OCI-LY3 (cell line): Measurements from ENCODE around the gene THAP12.

Experiments
- H2AFZ ChIP-seq: fragments of 200-600, 300-600 bp; shearing (Covaris generic); 2 replicates; pipeline ENCODE4 v1.6.0; 2014; ENCODE audit warnings: antibody characterized with exemption, low read depth, low read length
- H3K27ac ChIP-seq: fragments of 200-600, 300-600 bp; sonication (generic); 2 replicates; pipeline ENCODE4 v1.5.1; 2014; ENCODE audit warnings: mild to moderate bottlenecking, low read length, moderate library complexity, mixed read lengths
- H3K27me3 ChIP-seq: fragments of 200-600, 300-600 bp; sonication (generic); 2 replicates; pipeline ENCODE4 v1.6.1; 2014; ENCODE audit warnings: low read depth, low read length, mixed read lengths
- H3K36me3 ChIP-seq: fragments of 200-600, 300-600 bp; sonication (generic); replicated peaks from 2 replicates; pipeline ENCODE3; 2014; ENCODE audit warnings: low read depth, low read length, mixed read lengths
- H3K4me1 ChIP-seq: fragments of 300-600, 200-600 bp; sonication (generic); 2 replicates; pipeline ENCODE4 v1.6.1; 2014; ENCODE audit warnings: low read length, mixed read lengths
- H3K4me2 ChIP-seq: fragments of 200-600, 300-600 bp; sonication (generic); 2 replicates; pipeline ENCODE4 v1.6.1; 2014; ENCODE audit warnings: low read length, mixed read lengths
- H3K4me3 ChIP-seq: fragments of 300-600, 200-600 bp; sonication (generic); 2 replicates; pipeline ENCODE4 v1.5.1; 2014; ENCODE audit warnings: antibody characterized with exemption, mild to moderate bottlenecking, low read length, moderate library complexity
- H3K79me2 ChIP-seq: fragments of 300-600, 200-600 bp; shearing (Covaris generic); 2 replicates; pipeline ENCODE4 v1.6.1; 2014; ENCODE audit warnings: mild to moderate bottlenecking, low read length, mixed read lengths
- H3K9ac ChIP-seq: fragments of 300-600, 200-600 bp; shearing (Covaris generic); 2 replicates; pipeline ENCODE4 v1.6.0; 2014; ENCODE audit warnings: mild to moderate bottlenecking, low read length, moderate library complexity
- H3K9me3 ChIP-seq: fragments of 200-600, 300-600 bp; shearing (Covaris generic); 2 replicates; pipeline ENCODE4 v1.6.1; 2014; ENCODE audit warnings: low read length, mixed read lengths; ENCODE audit not compliant: insufficient read depth
- H4K20me1 ChIP-seq: fragments of 200-600, 300-600 bp; sonication (generic); 2 replicates; pipeline ENCODE4 v1.6.1; 2016; ENCODE audit warnings: low read length, mixed read lengths; ENCODE audit not compliant: insufficient read depth
- EZH2phosphoT487 ChIP-seq: fragments of 200-600 bp; shearing (Covaris generic); IDR thresholded peaks from 2 replicates; pipeline ENCODE4 v1.6.1; 2018; ENCODE audit warnings: antibody characterized with exemption, mixed run types, low read depth
- TF ChIP-seq, protein P1 (sequence below): fragments of 200-600, 300-600 bp; sonication (generic); IDR thresholded peaks from 2 replicates; pipeline ENCODE4 v1.5.1; 2014; ENCODE audit warnings: antibody characterized with exemption, low read length, low read depth

Gene THAP12

DNA sequence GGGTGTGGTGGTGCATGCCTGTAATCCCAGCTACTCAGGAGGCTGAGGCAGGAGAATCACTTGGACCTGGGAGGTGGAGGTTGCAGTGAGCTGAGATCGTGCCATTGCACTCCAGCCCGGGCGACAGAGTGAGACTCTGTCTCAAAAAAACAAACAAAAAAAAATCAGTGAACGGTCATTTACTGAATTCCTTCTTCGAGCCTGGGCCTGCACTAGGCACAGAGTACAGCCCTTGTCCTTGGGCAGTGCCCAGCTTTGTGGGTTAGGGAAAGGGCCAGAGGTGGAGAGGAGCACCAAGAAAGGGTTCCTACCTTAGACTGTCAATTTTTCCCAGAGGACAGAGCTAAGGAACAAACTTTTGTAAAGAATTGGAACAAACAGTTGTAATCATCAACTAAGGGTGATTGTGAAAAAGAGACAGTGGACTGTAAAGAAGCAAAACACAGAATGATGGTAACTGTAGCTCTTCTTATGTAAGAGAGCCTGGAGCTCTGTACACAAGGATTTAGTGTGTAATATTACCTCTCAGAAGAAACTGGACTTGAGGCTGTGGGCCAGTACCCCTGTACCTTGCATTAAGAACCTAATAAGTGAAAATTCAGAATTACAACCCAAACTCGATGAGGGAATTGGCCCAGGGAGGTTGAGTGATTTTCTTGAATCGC, 11.0 kb upstream of the THAP12 start:
- Histone ChIP-seq H4K20me1 (no peaks in the 10 kb centered on the region), H3K27me3 (peaks cover 36% of the 10 kb centered on the region), H3K4me2 (no peak overlapping the region), H3K79me2 (no peaks in the 10 kb centered on the region), H3K9ac (no peak overlapping the region), H3K27ac (no peak overlapping the region), H2AFZ (no peak overlapping the region), H3K9me3 (no peaks in the 10 kb centered on the region), H3K4me3 (no peak overlapping the region), H3K4me1 (peaks cover 16% of the 10 kb centered on the region), H3K36me3 (no peaks in the 10 kb centered on the region)
- TF ChIP-seq EZH2phosphoT487 = no peak
- TF ChIP-seq, protein P1, sequence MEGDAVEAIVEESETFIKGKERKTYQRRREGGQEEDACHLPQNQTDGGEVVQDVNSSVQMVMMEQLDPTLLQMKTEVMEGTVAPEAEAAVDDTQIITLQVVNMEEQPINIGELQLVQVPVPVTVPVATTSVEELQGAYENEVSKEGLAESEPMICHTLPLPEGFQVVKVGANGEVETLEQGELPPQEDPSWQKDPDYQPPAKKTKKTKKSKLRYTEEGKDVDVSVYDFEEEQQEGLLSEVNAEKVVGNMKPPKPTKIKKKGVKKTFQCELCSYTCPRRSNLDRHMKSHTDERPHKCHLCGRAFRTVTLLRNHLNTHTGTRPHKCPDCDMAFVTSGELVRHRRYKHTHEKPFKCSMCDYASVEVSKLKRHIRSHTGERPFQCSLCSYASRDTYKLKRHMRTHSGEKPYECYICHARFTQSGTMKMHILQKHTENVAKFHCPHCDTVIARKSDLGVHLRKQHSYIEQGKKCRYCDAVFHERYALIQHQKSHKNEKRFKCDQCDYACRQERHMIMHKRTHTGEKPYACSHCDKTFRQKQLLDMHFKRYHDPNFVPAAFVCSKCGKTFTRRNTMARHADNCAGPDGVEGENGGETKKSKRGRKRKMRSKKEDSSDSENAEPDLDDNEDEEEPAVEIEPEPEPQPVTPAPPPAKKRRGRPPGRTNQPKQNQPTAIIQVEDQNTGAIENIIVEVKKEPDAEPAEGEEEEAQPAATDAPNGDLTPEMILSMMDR = no peak

DNA sequence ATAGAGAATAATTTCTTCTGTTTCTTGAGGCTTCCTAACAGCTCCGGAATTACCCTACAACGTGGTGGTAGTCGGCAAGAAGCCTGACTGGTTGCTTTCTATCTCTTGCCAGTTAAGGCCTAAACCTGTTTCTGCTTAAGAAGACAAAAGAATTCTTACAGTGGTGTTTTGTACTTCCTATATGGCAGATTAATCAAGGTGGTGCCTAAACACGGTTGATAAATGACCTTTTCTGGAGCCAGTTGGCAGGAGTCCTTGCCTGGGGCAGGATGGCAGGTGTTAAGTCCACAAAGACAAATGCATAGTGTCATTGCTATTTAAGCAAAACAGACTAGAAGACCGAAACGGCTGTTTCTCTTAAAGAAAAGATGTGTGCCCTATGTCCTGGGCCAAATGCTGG, 10.1 kb upstream of the THAP12 start:
- Histone ChIP-seq H3K79me2 (no peaks in the 10 kb centered on the region), H4K20me1 (no peaks in the 10 kb centered on the region), H3K4me2 (no peak overlapping the region), H3K36me3 (no peaks in the 10 kb centered on the region), H3K9ac (no peak overlapping the region), H3K4me3 (no peak overlapping the region), H3K4me1 (peaks cover 10% of the 10 kb centered on the region), H3K27ac (no peak overlapping the region), H3K27me3 (peaks cover 33% of the 10 kb centered on the region), H2AFZ (no peak overlapping the region), H3K9me3 (no peaks in the 10 kb centered on the region)
- TF ChIP-seq, protein P1 = no peak
- no peak for TF ChIP-seq EZH2phosphoT487

DNA sequence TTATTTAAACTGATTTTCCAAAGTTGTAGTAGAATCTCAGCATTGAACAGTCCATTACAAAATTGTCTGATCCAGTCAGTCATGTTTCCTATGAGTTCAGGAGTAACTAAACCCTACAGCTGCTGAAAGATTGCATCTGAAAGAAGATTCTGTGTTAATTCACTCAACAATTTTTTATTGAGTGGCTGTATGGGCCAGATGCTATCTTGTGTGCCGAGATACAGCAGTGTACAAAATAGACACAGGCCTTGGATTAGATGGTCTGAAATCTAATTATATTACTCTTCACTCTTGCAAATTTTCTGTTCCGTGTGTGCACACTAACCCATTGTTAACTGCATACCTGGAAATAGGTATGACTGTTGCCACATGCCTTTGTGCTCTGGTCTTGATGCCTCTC, 7.5 kb upstream of the THAP12 start:
- H2AFZ ChIP-seq = no peak overlapping the region
- H4K20me1 ChIP-seq = no peaks in the 10 kb centered on the region
- H3K4me3 ChIP-seq = no peak overlapping the region
- TF ChIP-seq, protein P1 = no peak
- no peak for TF ChIP-seq EZH2phosphoT487
- no peaks in the 10 kb centered on the region for H3K4me1 ChIP-seq
- H3K79me2 ChIP-seq = no peaks in the 10 kb centered on the region
- H3K9ac ChIP-seq = no peak overlapping the region
- H3K27me3 ChIP-seq = peaks cover 14% of the 10 kb centered on the region; the same call in 1 of the 2 replicates
- H3K9me3 ChIP-seq = no peaks in the 10 kb centered on the region
- H3K4me2 ChIP-seq = no peak overlapping the region
- no peaks in the 10 kb centered on the region for H3K36me3 ChIP-seq
- no peak overlapping the region for H3K27ac ChIP-seq

DNA sequence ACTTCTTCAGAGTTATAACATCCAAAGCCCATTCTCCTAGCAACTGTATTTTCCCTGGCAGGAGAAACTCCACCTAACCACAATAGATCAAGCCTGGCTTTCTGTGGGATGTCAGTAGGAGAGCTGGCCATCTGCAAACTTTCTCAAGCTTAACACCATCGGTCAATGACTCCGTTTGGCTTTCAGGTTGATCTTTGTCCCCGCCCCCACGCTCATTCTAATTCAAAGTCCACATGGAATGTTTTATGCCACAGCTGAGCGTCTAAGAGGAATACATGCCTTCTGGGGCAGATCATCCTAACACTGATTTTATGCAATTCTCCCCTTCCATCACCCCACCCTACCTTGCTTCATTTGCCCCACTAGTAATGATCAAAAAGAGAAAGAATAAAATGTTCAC, 5.0 kb upstream of the THAP12 start:
- Histone ChIP-seq H3K27ac (no peak overlapping the region), H3K9me3 (no peaks in the 10 kb centered on the region), H3K4me2 (no peak overlapping the region), H3K79me2 (no peaks in the 10 kb centered on the region), H2AFZ (no peak overlapping the region), H3K27me3 (peaks cover 12% of the 10 kb centered on the region; the same call in 1 of the 2 replicates), H3K4me1 (peaks cover 9% of the 10 kb centered on the region), H3K36me3 (no peaks in the 10 kb centered on the region), H3K4me3 (no peak overlapping the region), H3K9ac (no peak overlapping the region), H4K20me1 (no peaks in the 10 kb centered on the region)
- TF ChIP-seq, protein P1 = no peak
- no peak for TF ChIP-seq EZH2phosphoT487
